PFSK-1 (cell line): Measurements from ENCODE around the gene ANKRD33.

Experiments used
- FOXP2 ChIP-seq: optimal IDR thresholded peaks from 2 replicates; pipeline ENCODE3; 2011; ENCODE audit warnings: borderline replicate concordance, control low read depth, inconsistent platforms; ENCODE audit not compliant: insufficient read depth; ENCODE audit errors: extremely low read length, extremely low read depth
- POLR2AphosphoS5 ChIP-seq: IDR thresholded peaks from 2 replicates; pipeline ENCODE4 v1.6.1; 2012; ENCODE audit warnings: low read depth, mild to moderate bottlenecking, control low read depth, low read length, moderate library complexity
- SIN3A ChIP-seq: IDR thresholded peaks from 2 replicates; pipeline ENCODE4 v1.6.1; 2012; ENCODE audit warnings: mild to moderate bottlenecking, low read length, moderate library complexity, borderline replicate concordance; ENCODE audit not compliant: insufficient read depth
- TAF1 ChIP-seq: IDR thresholded peaks from 2 replicates; pipeline ENCODE4 v1.6.1; 2012; ENCODE audit warnings: low read length, control low read depth, borderline replicate concordance; ENCODE audit not compliant: insufficient read depth
- TF ChIP-seq, protein P1 (sequence below), 2 experiments: IDR thresholded peaks; 2 replicates each; pipeline versions ENCODE4 v1.6.1 to v1.8.0; 2011 to 2012; ENCODE audit warnings: low read depth in 2 of 2, low read length in 2 of 2, control low read depth in 1 of 2, inconsistent platforms in 1 of 2, mild to moderate bottlenecking in 1 of 2, moderate library complexity in 1 of 2; ENCODE audit not compliant: insufficient read depth in 1 of 2

DNA sequence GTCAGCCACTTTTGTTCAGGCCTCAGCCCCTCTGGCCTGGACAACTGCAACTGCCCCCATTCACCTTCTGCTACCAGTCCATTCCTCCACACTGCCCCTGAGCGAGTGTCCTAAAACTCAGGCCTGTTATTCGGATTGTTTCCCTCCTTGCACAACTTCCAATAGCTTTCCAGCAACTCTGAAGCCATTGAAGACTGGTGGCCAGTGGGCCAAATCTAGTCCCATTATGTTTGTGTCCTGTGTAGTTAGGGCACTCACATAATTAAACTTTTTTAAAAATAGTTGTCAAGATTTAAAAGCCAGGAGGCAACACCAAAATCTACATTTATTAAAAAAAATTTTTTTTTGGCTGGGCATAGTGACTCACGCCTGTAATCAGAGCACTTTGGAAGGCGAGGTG, 21.6 kb upstream of the ANKRD33 start:
- TF ChIP-seq, protein P1, sequence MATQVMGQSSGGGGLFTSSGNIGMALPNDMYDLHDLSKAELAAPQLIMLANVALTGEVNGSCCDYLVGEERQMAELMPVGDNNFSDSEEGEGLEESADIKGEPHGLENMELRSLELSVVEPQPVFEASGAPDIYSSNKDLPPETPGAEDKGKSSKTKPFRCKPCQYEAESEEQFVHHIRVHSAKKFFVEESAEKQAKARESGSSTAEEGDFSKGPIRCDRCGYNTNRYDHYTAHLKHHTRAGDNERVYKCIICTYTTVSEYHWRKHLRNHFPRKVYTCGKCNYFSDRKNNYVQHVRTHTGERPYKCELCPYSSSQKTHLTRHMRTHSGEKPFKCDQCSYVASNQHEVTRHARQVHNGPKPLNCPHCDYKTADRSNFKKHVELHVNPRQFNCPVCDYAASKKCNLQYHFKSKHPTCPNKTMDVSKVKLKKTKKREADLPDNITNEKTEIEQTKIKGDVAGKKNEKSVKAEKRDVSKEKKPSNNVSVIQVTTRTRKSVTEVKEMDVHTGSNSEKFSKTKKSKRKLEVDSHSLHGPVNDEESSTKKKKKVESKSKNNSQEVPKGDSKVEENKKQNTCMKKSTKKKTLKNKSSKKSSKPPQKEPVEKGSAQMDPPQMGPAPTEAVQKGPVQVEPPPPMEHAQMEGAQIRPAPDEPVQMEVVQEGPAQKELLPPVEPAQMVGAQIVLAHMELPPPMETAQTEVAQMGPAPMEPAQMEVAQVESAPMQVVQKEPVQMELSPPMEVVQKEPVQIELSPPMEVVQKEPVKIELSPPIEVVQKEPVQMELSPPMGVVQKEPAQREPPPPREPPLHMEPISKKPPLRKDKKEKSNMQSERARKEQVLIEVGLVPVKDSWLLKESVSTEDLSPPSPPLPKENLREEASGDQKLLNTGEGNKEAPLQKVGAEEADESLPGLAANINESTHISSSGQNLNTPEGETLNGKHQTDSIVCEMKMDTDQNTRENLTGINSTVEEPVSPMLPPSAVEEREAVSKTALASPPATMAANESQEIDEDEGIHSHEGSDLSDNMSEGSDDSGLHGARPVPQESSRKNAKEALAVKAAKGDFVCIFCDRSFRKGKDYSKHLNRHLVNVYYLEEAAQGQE (IDR thresholded peaks at IDR 0.05; ENCODE audit: insufficient read depth in 1 of 2, low read depth in 2 of 2, low read length in 2 of 2), result no peak
- TF ChIP-seq TAF1 (no peak), POLR2AphosphoS5 (no peak), SIN3A (no peak), FOXP2 (no peak)
